Endothelial cell of umbilical vein (primary cell): ENCODE results near the gene CLEC20A.

Source experiments
- EZH2 ChIP-seq: IDR thresholded peaks from 2 replicates; pipeline ENCODE4 v1.6.1; 2012; ENCODE audit warnings: borderline replicate concordance, low read depth, mild to moderate bottlenecking, moderate library complexity, low read length, inconsistent platforms; ENCODE audit not compliant: severe bottlenecking
- FOS ChIP-seq: IDR thresholded peaks from 2 replicates; pipeline ENCODE4 v1.6.1; 2011; ENCODE audit warnings: mild to moderate bottlenecking, low read length, moderate library complexity, borderline replicate concordance; ENCODE audit not compliant: insufficient read depth
- GATA2 ChIP-seq: IDR thresholded peaks from 2 replicates; pipeline ENCODE4 v1.7.0; 2011; ENCODE audit warnings: low read depth, mild to moderate bottlenecking, moderate library complexity, mixed read lengths, low read length; ENCODE audit not compliant: insufficient read length, insufficient read depth
- JUN ChIP-seq: IDR thresholded peaks from 2 replicates; pipeline ENCODE4 v1.6.1; 2011; ENCODE audit warnings: borderline replicate concordance, low read depth; ENCODE audit not compliant: insufficient read length, insufficient read depth
- MYC ChIP-seq: IDR thresholded peaks from one replicate; pipeline ENCODE4 v1.6.1; 2011; ENCODE audit warnings: mild to moderate bottlenecking, low read depth, low read length
- POLR2A ChIP-seq: IDR thresholded peaks from 2 replicates; pipeline ENCODE4 v1.6.1; 2012; ENCODE audit warnings: low read depth, mild to moderate bottlenecking, control low read depth, low read length
- POLR2AphosphoS5 ChIP-seq: IDR thresholded peaks from 2 replicates; pipeline ENCODE4 v1.6.1; 2012; ENCODE audit warnings: low read depth, mild to moderate bottlenecking, control low read depth, low read length, moderate library complexity; ENCODE audit not compliant: insufficient read depth
- TF ChIP-seq, protein P1 (sequence below), 2 donors: IDR thresholded peaks; 1 replicate in 1 of 2; 2 replicates in 1 of 2; pipeline ENCODE4 v1.5.1; 2011; ENCODE audit warnings: low read length in 2 of 2, mild to moderate bottlenecking in 2 of 2, moderate library complexity in 2 of 2, control low read depth in 1 of 2, inconsistent platforms in 1 of 2, low read depth in 1 of 2; ENCODE audit not compliant: insufficient read depth in 1 of 2; ENCODE audit errors: extremely low read depth in 1 of 2
- TF ChIP-seq, protein P2 (sequence below): IDR thresholded peaks from 2 replicates; pipeline ENCODE4 v1.6.1; 2011; ENCODE audit not compliant: insufficient read depth, insufficient read length

DNA sequence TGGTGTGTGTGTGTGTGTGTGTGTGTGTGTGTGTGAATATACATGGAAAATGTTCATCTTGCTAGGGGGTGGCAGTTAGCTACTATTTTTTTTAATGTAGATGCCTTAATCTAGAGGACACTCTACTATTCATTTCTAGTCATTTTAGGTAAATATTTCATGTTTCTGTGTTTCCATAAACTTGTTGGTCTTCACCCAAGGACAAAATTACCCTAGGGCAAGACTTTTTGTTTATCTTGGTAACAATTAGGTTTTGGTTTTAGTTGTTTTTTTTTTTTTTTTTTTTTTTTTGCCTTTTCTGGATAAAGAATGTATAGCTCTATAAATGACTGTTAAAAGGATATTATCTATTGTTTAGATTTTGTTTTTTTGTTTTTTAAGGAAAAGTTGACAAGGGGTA is 32.2 kb downstream of the CLEC20A start:
- TF ChIP-seq POLR2AphosphoS5 (no peak), POLR2A (no peak), MYC (no peak), JUN (no peak), FOS (no peak), EZH2 (no peak), GATA2 (no peak)
- TF ChIP-seq, protein P1, sequence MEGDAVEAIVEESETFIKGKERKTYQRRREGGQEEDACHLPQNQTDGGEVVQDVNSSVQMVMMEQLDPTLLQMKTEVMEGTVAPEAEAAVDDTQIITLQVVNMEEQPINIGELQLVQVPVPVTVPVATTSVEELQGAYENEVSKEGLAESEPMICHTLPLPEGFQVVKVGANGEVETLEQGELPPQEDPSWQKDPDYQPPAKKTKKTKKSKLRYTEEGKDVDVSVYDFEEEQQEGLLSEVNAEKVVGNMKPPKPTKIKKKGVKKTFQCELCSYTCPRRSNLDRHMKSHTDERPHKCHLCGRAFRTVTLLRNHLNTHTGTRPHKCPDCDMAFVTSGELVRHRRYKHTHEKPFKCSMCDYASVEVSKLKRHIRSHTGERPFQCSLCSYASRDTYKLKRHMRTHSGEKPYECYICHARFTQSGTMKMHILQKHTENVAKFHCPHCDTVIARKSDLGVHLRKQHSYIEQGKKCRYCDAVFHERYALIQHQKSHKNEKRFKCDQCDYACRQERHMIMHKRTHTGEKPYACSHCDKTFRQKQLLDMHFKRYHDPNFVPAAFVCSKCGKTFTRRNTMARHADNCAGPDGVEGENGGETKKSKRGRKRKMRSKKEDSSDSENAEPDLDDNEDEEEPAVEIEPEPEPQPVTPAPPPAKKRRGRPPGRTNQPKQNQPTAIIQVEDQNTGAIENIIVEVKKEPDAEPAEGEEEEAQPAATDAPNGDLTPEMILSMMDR (IDR thresholded peaks at IDR 0.05; ENCODE audit: extremely low read depth in 1 of 2, insufficient read depth in 1 of 2, low read depth in 1 of 2, low read length in 2 of 2): no peak
- TF ChIP-seq, protein P2, sequence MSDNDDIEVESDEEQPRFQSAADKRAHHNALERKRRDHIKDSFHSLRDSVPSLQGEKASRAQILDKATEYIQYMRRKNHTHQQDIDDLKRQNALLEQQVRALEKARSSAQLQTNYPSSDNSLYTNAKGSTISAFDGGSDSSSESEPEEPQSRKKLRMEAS: no peak
